ENCODE data around the gene TMC2.
"Not testable (repeated sequence)": the region's sequence is repeated elsewhere in the genome, so short reads cannot be mapped to it uniquely, and the experiment has no call there.

Gene TMC2

GRCh38 chr20:2663364-2663886 is 127.1 kb downstream of the TMC2 start:
- no peak for DNase-seq (ENCODE audit: low read depth, low spot score)

DNA sequence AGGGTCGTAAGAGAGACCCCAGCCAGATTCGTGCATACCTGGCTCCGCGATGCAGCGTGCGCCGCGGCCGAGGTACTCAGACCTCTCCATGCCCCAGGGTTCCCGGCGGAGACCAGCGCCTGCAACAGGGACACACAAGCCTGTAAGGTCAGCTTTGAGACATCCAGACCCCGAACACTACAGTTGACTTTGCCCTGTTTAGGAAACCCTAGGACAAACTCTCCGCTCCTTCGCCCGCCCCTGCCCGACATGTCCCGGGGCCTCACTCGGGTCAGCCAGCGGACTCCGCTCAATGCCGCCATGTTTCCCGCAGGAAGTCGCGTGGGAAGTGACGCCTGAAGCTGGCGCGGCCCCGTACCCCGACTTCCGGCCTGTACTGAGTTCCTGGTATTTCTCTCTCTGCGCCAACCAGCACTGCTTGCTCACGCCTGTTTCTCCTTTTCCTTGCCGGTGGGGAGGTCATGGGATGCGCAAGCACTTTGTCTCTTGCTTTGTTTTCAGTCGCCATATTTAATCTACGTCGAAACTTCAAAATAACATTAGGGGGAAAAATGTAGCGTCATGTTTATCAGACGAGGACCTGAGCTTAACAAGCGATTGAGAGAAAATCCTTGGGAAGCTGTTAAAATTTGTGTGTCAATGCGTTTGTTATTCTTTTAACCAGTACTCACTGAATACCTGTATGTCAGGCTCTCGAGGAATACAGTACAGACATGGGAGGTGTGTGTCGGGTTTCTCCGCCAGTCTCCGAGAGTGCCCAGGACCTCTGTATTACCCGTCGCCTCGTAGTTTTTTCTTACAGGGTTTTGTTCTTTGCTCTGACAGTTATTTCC is 127.7 kb downstream of the TMC2 start, which contains the start of gene IDH3B:
IDH3B (minus strand) TSS at position 330 of the 833 bp plus-strand sequence; CDS start at position 302, 28 bp downstream.
- DNase-seq (ENCODE audit: low read depth, low spot score): peak; percentile 85

DNA sequence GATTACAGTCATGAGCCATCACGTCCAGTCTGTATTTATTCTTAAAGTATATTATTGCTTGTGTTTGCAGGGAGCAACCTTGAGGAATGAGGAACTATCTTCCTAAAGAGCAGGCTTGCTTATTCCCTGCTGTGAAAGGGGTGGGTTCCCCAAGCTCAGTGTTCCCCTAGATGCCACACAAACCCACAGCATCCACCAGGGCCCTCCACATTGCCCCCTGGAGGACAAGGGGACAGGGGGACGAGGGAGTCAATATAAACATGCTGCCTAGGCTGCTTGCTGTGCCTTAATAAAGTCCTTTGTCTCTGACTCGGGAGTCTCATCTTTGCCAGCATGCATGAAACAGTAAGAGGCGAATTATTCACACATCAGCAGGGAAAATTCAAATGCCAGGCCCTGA is 135.6 kb downstream of the TMC2 start:
- DNase-seq (ENCODE audit: low read depth, low spot score): no peak

- no peak for DNase-seq (ENCODE audit: low read depth, low spot score)
Measured at GRCh38 chr20:2672446-2672845, 136.1 kb downstream of the TMC2 start.

DNA sequence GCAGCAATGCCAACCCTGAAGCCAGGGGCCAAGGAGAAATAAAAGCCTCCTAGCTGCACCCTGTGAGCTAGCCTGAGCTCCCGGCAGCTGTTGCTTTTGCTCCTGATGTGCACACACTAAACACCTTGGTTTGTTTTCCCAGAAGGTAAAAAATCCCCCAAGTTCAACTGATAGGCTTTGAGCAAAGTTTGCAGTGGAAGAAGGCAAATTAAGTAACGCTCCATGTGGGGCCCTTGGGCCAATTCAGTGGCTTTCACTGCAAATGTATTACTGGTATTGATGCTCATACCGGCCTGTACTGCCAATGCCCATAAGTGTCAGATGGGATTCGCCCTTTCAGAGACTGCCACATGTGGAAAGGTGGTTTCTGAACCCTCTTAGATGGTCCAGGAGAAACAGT is 137.1 kb downstream of the TMC2 start:
- no peak for DNase-seq (ENCODE audit: low read depth, low spot score)

GRCh38 chr20:2680046-2680445 is 143.7 kb downstream of the TMC2 start:
- DNase-seq (ENCODE audit: low read depth, low spot score): no peak

- DNase-seq (ENCODE audit: low read depth, low spot score): not testable (repeated sequence)
Measured at GRCh38 chr20:2682040-2682439, 145.7 kb downstream of the TMC2 start.

DNA sequence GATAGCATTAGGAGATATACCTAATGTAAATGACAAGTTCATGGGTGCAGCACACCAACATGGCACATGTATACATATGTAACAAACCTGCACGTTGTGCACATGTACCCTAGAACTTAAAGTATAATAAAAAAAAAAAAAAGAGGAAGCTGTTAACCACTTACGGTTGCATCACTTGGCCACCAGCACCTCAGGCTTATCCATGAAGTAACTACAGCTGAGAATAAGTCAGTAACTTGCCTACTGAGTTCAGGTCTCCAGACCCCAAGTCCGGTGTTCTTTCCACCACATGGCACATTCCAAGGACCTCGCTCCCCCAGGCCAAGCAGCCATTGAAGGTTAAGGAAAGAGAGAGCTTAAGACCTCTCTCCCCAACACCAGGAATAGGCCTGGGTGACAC is 148.4 kb downstream of the TMC2 start:
- DNase-seq (ENCODE audit: low read depth, low spot score): not testable (repeated sequence)

GRCh38 chr20:2687514-2687913 is 151.1 kb downstream of the TMC2 start:
- no peak for DNase-seq (ENCODE audit: low read depth, low spot score)

GRCh38 chr20:2688041-2688591 is 151.7 kb downstream of the TMC2 start:
- DNase-seq (ENCODE audit: low read depth, low spot score): peak; percentile 56

DNA sequence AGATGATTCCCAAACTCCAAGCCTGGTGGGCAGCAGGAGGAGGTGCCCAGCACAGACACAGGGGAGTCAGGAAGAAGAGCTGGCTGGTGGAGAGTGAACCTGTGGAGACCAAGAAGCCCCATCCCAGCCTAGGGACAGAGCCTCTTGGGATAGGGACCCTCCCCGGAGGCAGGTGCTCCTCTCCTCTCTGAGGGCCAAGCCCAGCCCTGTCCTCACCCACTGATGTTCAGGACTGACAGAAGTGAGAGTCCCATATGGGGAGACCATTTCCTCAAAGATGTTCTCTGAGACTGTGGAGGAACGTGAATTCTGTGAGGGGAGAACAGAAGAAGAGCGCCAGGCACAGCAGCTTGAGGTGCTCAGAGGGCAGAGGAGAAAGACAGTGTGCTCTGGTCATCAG is 153.8 kb downstream of the TMC2 start:
- no peak for DNase-seq (ENCODE audit: low read depth, low spot score)

DNA sequence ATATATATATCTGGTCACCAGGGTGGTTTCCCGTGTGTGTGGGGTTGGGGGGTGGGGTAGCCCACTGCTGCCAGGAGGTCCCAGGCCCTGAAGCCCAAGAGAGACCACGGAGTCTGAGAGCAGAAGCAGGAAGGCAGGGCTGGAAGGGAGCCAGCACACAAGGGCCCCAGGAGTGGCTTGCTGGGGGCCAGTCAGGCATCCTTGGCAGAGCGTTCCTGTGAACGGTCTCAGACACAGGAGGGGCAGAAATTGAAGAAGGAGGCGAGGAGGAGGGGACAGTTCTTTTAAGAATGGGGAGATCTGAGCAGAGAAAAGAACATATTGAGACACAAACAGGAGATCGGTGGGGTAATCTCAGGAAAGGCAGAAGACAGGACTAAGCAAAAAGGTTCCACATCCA is 154.3 kb downstream of the TMC2 start:
- no peak for DNase-seq (ENCODE audit: low read depth, low spot score)

GRCh38 chr20:2691127-2691526 is 154.8 kb downstream of the TMC2 start:
- DNase-seq (ENCODE audit: low read depth, low spot score): no peak

All from activated naive CD8-positive, alpha-beta T cell treated with anti-CD3 and anti-CD28 coated beads, Interleukin-2, amount 50 U/mL, for 16 hours (primary cell).